Measurements from ENCODE around the gene FAM50A. TPM values are rescaled to one million over a fixed set of nuclear protein-coding genes. Genes with fewer than 3 reads are reported as not detected.
"Not testable (repeated sequence)": the region's sequence is repeated elsewhere in the genome, so short reads cannot be mapped to it uniquely, and the experiment has no call there.

FAM50A gene
- total RNA-seq, 1 donor from 2014 or later, result 77.0 TPM

DNA sequence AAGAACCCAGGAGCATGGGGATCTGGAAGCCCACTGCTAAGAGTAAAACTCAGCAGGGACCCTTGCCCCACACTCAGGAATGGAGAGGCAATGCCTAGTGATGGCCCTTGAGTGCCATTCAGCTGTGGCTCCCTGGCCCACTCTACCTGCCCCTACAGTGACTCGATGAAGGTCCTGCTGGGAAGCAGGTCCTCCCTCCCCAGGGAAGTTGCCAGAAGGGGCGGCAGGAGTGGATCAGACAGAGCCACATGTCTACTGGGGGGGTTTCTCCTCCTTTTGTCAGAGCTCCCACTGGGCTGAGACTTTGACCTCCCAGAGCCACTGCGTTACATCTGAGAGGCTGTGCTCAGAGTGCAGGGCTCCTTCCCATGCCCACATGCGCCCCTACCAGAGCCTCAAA lies 45.2 kb downstream of the FAM50A start:
- Mint-ChIP-seq H3K4me1 (ENCODE audit: unreplicated experiment) (peaks cover 2% of the 10 kb centered on the region), H3K9me3 (ENCODE audit: unreplicated experiment) (no peaks in the 10 kb centered on the region), H3K27ac (ENCODE audit: unreplicated experiment) (no peak overlapping the region), H3K4me3 (ENCODE audit: unreplicated experiment) (peak overlapping the region; percentile 88), H3K27me3 (ENCODE audit: unreplicated experiment) (peaks cover 2% of the 10 kb centered on the region), H3K36me3 (ENCODE audit: low read depth, unreplicated experiment) (peaks cover 4% of the 10 kb centered on the region)
- TF ChIP-seq, protein P1, sequence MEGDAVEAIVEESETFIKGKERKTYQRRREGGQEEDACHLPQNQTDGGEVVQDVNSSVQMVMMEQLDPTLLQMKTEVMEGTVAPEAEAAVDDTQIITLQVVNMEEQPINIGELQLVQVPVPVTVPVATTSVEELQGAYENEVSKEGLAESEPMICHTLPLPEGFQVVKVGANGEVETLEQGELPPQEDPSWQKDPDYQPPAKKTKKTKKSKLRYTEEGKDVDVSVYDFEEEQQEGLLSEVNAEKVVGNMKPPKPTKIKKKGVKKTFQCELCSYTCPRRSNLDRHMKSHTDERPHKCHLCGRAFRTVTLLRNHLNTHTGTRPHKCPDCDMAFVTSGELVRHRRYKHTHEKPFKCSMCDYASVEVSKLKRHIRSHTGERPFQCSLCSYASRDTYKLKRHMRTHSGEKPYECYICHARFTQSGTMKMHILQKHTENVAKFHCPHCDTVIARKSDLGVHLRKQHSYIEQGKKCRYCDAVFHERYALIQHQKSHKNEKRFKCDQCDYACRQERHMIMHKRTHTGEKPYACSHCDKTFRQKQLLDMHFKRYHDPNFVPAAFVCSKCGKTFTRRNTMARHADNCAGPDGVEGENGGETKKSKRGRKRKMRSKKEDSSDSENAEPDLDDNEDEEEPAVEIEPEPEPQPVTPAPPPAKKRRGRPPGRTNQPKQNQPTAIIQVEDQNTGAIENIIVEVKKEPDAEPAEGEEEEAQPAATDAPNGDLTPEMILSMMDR (IDR thresholded peaks at IDR 0.05; ENCODE audit: unreplicated experiment), result no peak
- DNase-seq (ENCODE audit: low spot score), result no peak

DNA sequence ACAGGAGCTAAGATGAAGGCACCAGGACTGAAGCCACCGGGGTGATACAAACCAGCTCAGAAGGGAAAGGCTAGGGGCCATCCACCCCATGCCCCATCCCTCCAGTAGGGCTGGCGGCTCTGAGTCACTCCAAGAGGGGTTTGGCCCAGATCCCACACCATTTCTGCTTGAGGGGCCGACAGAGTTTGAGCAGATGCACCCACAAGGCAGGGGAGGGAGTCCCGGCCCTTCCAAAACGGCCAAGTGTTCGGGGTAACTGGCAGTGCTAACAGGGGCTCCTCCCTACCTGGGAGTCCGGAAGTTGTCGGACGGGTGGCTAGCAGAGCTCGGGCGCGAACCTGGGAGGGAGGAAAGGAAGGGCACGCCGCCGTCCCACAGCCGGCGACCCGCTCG lies 46.1 kb downstream of the FAM50A start:
- H3K36me3 Mint-ChIP-seq (ENCODE audit: low read depth, unreplicated experiment), result peaks cover 4% of the 10 kb centered on the region
- H3K4me3 Mint-ChIP-seq (ENCODE audit: unreplicated experiment), result peak overlapping the region; percentile 88
- DNase-seq (ENCODE audit: low spot score), result no peak
- H3K27me3 Mint-ChIP-seq (ENCODE audit: unreplicated experiment), result peaks cover 4% of the 10 kb centered on the region
- no peak overlapping the region for H3K27ac Mint-ChIP-seq (ENCODE audit: unreplicated experiment)
- H3K4me1 Mint-ChIP-seq (ENCODE audit: unreplicated experiment), result peaks cover 2% of the 10 kb centered on the region
- no peaks in the 10 kb centered on the region for H3K9me3 Mint-ChIP-seq (ENCODE audit: unreplicated experiment)
- TF ChIP-seq, protein P1 (IDR thresholded peaks at IDR 0.05; ENCODE audit: unreplicated experiment), result no peak

DNA sequence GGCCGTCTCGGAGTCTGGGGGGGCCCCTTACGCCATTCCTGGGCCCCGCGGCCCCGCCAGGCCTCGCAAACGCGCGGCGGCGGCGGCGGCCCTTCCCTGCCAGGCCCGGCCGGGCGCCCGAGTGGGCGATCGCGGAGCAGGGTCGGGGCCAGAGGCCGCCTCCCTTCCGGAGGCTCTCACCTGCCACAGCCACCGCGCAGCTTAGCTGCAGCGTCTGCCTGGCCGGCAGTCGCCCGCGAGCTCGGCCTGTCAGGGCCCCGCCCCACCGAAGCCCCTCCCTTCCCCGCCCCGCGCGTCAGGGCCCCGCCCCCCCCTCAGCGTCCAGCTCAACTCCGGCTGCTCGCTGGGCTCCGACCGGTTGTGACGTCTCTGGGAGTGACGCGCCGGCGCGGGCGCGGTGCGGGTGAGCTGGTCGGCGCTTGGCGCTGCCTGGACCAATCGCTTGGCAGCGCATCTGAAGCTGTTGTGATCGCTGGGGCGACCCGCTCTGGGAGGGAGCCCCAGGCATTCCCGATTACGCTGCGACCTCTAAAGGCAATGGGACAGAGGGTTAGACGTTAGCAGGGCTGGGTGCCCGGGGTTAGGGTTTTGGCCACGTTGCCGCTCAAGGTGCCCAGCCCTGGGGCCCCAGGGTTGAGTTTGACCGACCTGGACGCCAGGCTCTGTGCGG lies 46.6 kb downstream of the FAM50A start, which contains the start of gene SLC10A3:
TSS of gene SLC10A3 (minus strand) at position 216 of the 670 bp plus-strand sequence. CDS start 1,689 bp downstream, outside the sequence.
- H3K9me3 Mint-ChIP-seq (ENCODE audit: unreplicated experiment), result no peaks in the 10 kb centered on the region
- H3K36me3 Mint-ChIP-seq (ENCODE audit: low read depth, unreplicated experiment), result peaks cover 4% of the 10 kb centered on the region
- peaks cover 4% of the 10 kb centered on the region for H3K27me3 Mint-ChIP-seq (ENCODE audit: unreplicated experiment)
- peak; percentile 86 for DNase-seq (ENCODE audit: low spot score)
- peak within 1 kb of the TSS; percentile 88 for H3K4me3 Mint-ChIP-seq (ENCODE audit: unreplicated experiment)
- H3K4me1 Mint-ChIP-seq (ENCODE audit: unreplicated experiment), result peaks cover 2% of the 10 kb centered on the region
- peak within 1 kb of the TSS; percentile 52 for H3K27ac Mint-ChIP-seq (ENCODE audit: unreplicated experiment)
- TF ChIP-seq, protein P1 (IDR thresholded peaks at IDR 0.05; ENCODE audit: unreplicated experiment), result no peak

DNA sequence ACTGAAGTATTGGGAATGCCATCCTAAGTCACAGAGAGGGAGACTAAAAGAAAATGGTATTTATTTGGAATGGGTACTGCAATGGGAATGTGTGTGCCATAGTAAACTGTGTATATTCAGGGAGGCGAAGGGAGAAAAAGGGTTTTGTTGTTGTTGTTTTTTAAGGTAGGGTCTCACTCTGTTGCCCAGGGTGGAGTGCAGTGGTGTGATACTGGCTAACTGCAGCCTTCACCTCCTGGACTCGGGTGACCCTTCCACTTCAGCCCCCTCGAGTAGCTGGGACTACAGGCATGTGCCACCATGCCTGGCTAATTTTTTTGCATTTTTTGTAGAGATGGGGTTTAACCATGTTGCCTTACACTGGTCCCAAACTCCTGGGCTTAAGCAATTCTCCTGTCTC lies 50.8 kb downstream of the FAM50A start:
- no peaks in the 10 kb centered on the region for H3K9me3 Mint-ChIP-seq (ENCODE audit: unreplicated experiment)
- H3K4me1 Mint-ChIP-seq (ENCODE audit: unreplicated experiment), result peaks cover under 1% of the 10 kb centered on the region
- TF ChIP-seq, protein P1 (IDR thresholded peaks at IDR 0.05; ENCODE audit: unreplicated experiment), result no peak
- peaks cover 2% of the 10 kb centered on the region for H3K27me3 Mint-ChIP-seq (ENCODE audit: unreplicated experiment)
- no peak overlapping the region for H3K27ac Mint-ChIP-seq (ENCODE audit: unreplicated experiment)
- H3K4me3 Mint-ChIP-seq (ENCODE audit: unreplicated experiment), result no peak overlapping the region
- H3K36me3 Mint-ChIP-seq (ENCODE audit: low read depth, unreplicated experiment), result no peaks in the 10 kb centered on the region
- no peak for DNase-seq (ENCODE audit: low spot score)

DNA sequence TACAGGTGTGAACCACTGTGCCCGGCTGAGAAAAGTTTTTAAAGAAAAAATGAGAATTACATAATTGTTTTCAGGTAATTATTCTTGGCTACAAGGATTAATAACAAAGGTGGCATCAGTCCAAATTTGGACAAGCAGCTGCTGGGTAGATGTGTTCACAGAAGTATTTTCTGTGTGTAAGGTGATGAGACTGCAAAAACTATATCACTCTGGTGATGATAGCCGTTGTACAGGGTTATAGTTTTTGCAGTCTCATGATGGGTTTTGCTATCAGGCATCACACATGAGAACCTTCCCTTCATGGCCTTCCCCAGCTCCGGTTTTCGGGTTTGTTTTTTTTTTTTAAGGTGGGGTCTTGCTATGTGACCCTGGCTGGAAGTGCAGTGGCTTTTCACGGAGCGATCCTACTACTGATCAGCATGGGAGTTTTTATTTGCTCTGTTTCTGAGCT lies 51.6 kb downstream of the FAM50A start:
- no peaks in the 10 kb centered on the region for H3K4me1 Mint-ChIP-seq (ENCODE audit: unreplicated experiment)
- H3K27ac Mint-ChIP-seq (ENCODE audit: unreplicated experiment), result no peak overlapping the region
- DNase-seq (ENCODE audit: low spot score), result no peak
- no peaks in the 10 kb centered on the region for H3K36me3 Mint-ChIP-seq (ENCODE audit: low read depth, unreplicated experiment)
- H3K9me3 Mint-ChIP-seq (ENCODE audit: unreplicated experiment), result no peaks in the 10 kb centered on the region
- H3K4me3 Mint-ChIP-seq (ENCODE audit: unreplicated experiment), result no peak overlapping the region
- peaks cover 2% of the 10 kb centered on the region for H3K27me3 Mint-ChIP-seq (ENCODE audit: unreplicated experiment)
- TF ChIP-seq, protein P1 (IDR thresholded peaks at IDR 0.05; ENCODE audit: unreplicated experiment), result no peak

DNA sequence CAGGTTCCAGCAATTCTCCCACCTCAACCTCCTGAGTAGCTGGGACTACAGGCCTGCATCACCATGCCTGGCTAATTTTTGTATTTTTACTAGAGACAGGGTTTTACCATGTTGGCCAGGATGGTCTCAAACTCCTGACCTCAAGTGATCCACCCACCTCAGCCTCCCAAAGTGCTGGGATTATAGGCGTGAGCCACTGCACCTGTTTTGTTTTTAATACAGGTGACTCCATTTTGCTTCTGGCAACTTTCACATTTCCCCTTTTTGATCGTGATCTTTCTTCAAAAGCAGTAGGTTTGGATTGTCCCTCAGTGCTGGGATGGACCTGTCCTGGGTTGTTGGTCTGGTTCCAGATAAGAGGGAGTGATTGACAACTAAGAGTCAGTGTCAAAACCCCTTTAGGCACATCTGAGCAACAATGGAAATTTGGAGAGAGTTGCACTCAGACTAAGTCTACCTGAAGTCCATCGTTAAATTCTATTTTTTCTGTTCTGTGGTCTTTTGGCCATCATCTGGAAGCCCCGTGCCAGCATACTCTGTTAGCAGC lies 52.7 kb downstream of the FAM50A start:
- H3K27ac Mint-ChIP-seq (ENCODE audit: unreplicated experiment); H3K9me3 Mint-ChIP-seq (ENCODE audit: unreplicated experiment); H3K27me3 Mint-ChIP-seq (ENCODE audit: unreplicated experiment): not testable (repeated sequence)

More for the DNA sequence above, 52.7 kb downstream of the FAM50A start:
- not testable (repeated sequence) for DNase-seq (ENCODE audit: low spot score); H3K4me3 Mint-ChIP-seq (ENCODE audit: unreplicated experiment); H3K4me1 Mint-ChIP-seq (ENCODE audit: unreplicated experiment); H3K36me3 Mint-ChIP-seq (ENCODE audit: low read depth, unreplicated experiment)
